ACC112 (cell line): ENCODE measurements around the gene PALLD.

Experiments
- H2AFZ ChIP-seq: fragments of 200-600 bp; sonication (generic); one replicate; pipeline ENCODE4 v1.6.0; 2017; ENCODE audit warnings: antibody characterized with exemption, low read length; ENCODE audit not compliant: unreplicated experiment
- H3K27ac ChIP-seq: fragments of 200-600 bp; sonication (generic); 2 replicates; pipeline ENCODE4 v1.5.1; 2014; ENCODE audit warnings: low read depth, mild to moderate bottlenecking, antibody characterized with exemption, low read length, moderate library complexity
- H3K27me3 ChIP-seq: fragments of 200-600 bp; sonication (generic); 2 replicates; pipeline ENCODE4 v1.6.1; 2014; ENCODE audit warnings: mild to moderate bottlenecking, antibody characterized with exemption, low read length, moderate library complexity, mixed read lengths; ENCODE audit not compliant: insufficient read depth
- H3K36me3 ChIP-seq: fragments of 200-600 bp; sonication (generic); 2 replicates; pipeline ENCODE4 v1.6.1; 2016; ENCODE audit warnings: mild to moderate bottlenecking, antibody characterized with exemption, low read length, moderate library complexity, mixed read lengths; ENCODE audit not compliant: insufficient read depth
- H3K4me1 ChIP-seq: fragments of 200-600 bp; sonication (generic); one replicate; pipeline ENCODE4 v1.6.1; 2016; ENCODE audit warnings: low read length, mixed read lengths; ENCODE audit not compliant: insufficient read depth, unreplicated experiment, control insufficient read depth
- H3K4me3 ChIP-seq: fragments of 200-600 bp; sonication (generic); 2 replicates; pipeline ENCODE4 v1.5.1; 2014; ENCODE audit warnings: mild to moderate bottlenecking, low read depth, low read length
- H3K79me2 ChIP-seq: fragments of 200-600 bp; sonication (generic); one replicate; pipeline ENCODE4 v1.6.0; 2016; ENCODE audit warnings: low read length; ENCODE audit not compliant: control insufficient read depth, unreplicated experiment, insufficient read depth

PALLD gene

GRCh38 chr4:168588916-168589531, 92.2 kb downstream of the PALLD start:
- H3K4me3 ChIP-seq = no peak overlapping the region
- peak overlapping the region; percentile 88 for H3K27ac ChIP-seq
- no peaks in the 10 kb centered on the region for H3K36me3 ChIP-seq
- H3K27me3 ChIP-seq = no peaks in the 10 kb centered on the region
- H3K4me1 ChIP-seq = peaks cover 67% of the 10 kb centered on the region
- H3K79me2 ChIP-seq = no peaks in the 10 kb centered on the region
- peak overlapping the region; percentile 45 for H2AFZ ChIP-seq

GRCh38 chr4:168592676-168593075, 95.8 kb downstream of the PALLD start:
- H3K27ac ChIP-seq = no peak overlapping the region
- H3K4me3 ChIP-seq = no peak overlapping the region
- no peaks in the 10 kb centered on the region for H3K36me3 ChIP-seq
- H3K79me2 ChIP-seq = no peaks in the 10 kb centered on the region
- no peaks in the 10 kb centered on the region for H3K27me3 ChIP-seq
- peaks cover 36% of the 10 kb centered on the region for H3K4me1 ChIP-seq
- no peak overlapping the region for H2AFZ ChIP-seq

GRCh38 chr4:168593399-168593798, 96.5 kb downstream of the PALLD start:
- Histone ChIP-seq H3K4me1 (peaks cover 28% of the 10 kb centered on the region), H3K27ac (no peak overlapping the region), H3K36me3 (no peaks in the 10 kb centered on the region), H3K27me3 (no peaks in the 10 kb centered on the region), H3K4me3 (no peak overlapping the region), H3K79me2 (no peaks in the 10 kb centered on the region), H2AFZ (peak overlapping the region; percentile 66)

- H3K79me2 ChIP-seq = no peaks in the 10 kb centered on the region
- H3K36me3 ChIP-seq = no peaks in the 10 kb centered on the region
- peaks cover 21% of the 10 kb centered on the region for H3K4me1 ChIP-seq
- no peaks in the 10 kb centered on the region for H3K27me3 ChIP-seq
- H2AFZ ChIP-seq = no peak overlapping the region
- H3K27ac ChIP-seq = no peak overlapping the region
- no peak overlapping the region for H3K4me3 ChIP-seq
Observed at GRCh38 chr4:168594121-168594520, 97.3 kb downstream of the PALLD start.

GRCh38 chr4:168598191-168598590, 101.3 kb downstream of the PALLD start:
- no peak overlapping the region for H3K27ac ChIP-seq
- H3K27me3 ChIP-seq = no peaks in the 10 kb centered on the region
- H3K4me3 ChIP-seq = no peak overlapping the region
- H3K79me2 ChIP-seq = no peaks in the 10 kb centered on the region
- no peaks in the 10 kb centered on the region for H3K36me3 ChIP-seq
- peaks cover 13% of the 10 kb centered on the region for H3K4me1 ChIP-seq
- H2AFZ ChIP-seq = no peak overlapping the region

- Histone ChIP-seq H3K79me2 (no peaks in the 10 kb centered on the region), H3K36me3 (no peaks in the 10 kb centered on the region), H3K4me1 (peaks cover 20% of the 10 kb centered on the region), H3K4me3 (no peak overlapping the region), H3K27ac (no peak overlapping the region), H2AFZ (no peak overlapping the region), H3K27me3 (no peaks in the 10 kb centered on the region)
Observed at GRCh38 chr4:168600796-168601583, 104.1 kb downstream of the PALLD start.

GRCh38 chr4:168601899-168602298, 105.0 kb downstream of the PALLD start:
- Histone ChIP-seq H3K4me3 (no peak overlapping the region), H3K4me1 (peaks cover 20% of the 10 kb centered on the region), H3K27ac (no peak overlapping the region), H3K27me3 (no peaks in the 10 kb centered on the region), H3K36me3 (no peaks in the 10 kb centered on the region), H2AFZ (no peak overlapping the region), H3K79me2 (no peaks in the 10 kb centered on the region)

- H2AFZ ChIP-seq = no peak overlapping the region
- H3K27ac ChIP-seq = peak overlapping the region; percentile 14; the same call in 1 of the 2 replicates
- H3K36me3 ChIP-seq = no peaks in the 10 kb centered on the region
- no peaks in the 10 kb centered on the region for H3K79me2 ChIP-seq
- no peaks in the 10 kb centered on the region for H3K27me3 ChIP-seq
- H3K4me3 ChIP-seq = no peak overlapping the region
- H3K4me1 ChIP-seq = peaks cover 20% of the 10 kb centered on the region
Observed at GRCh38 chr4:168604496-168605373, 107.9 kb downstream of the PALLD start.

- H3K4me1 ChIP-seq = peaks cover 20% of the 10 kb centered on the region
- no peak overlapping the region for H3K4me3 ChIP-seq
- H3K79me2 ChIP-seq = no peaks in the 10 kb centered on the region
- no peaks in the 10 kb centered on the region for H3K27me3 ChIP-seq
- H3K27ac ChIP-seq = no peak overlapping the region
- H2AFZ ChIP-seq = no peak overlapping the region
- H3K36me3 ChIP-seq = no peaks in the 10 kb centered on the region
Observed at GRCh38 chr4:168605411-168605810, 108.6 kb downstream of the PALLD start.

GRCh38 chr4:168607215-168607614, 110.4 kb downstream of the PALLD start:
- Histone ChIP-seq H3K27ac (no peak overlapping the region), H3K4me3 (no peak overlapping the region), H3K27me3 (no peaks in the 10 kb centered on the region), H3K36me3 (no peaks in the 10 kb centered on the region), H3K4me1 (peaks cover 37% of the 10 kb centered on the region), H2AFZ (no peak overlapping the region), H3K79me2 (no peaks in the 10 kb centered on the region)
